ENCODE results near the gene IQSEC3.

IQSEC3 gene

DNA sequence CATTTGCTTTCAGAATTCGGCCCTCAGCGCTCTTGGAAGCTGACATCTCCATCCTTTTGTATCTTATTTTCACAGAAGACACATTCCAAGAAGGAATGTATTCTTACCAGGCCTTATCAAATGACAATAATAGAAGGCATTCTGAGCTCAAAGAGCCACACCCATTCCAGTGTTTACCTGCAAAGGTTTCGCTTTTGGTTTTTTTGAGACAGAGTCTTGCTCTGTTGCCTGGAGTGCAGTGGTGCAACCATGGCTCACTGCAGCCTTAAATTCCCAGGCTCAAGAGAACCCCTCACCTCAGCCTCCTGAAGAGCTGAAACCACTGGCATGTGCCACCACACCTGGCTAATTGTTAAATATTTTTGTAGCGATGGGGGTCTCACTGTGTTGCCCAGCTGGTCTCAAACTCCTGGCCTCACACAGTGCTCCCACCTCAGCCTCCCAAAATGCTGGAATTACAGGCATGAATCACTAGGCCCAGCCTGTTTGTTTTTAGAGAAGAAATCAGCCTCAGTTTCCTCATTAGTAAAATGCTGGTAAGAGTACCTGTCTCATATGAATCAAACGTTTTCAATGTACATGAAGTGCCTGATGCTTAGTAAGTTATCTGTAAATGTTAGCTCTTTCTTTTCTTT is 78.2 kb downstream of the IQSEC3 start:
- no peaks in the 10 kb centered on the region for H3K36me3 ChIP-seq (ENCODE audit: insufficient read depth, low read length)
- H2AFZ ChIP-seq (ENCODE audit: low read length, unreplicated experiment) = no peak overlapping the region
- no peak overlapping the region for H3K27ac ChIP-seq (ENCODE audit: low read depth, low read length)
- H3K4me3 ChIP-seq (ENCODE audit: low read depth, low read length) = no peak overlapping the region
- no peaks in the 10 kb centered on the region for H3K4me1 ChIP-seq (ENCODE audit: control insufficient read depth, insufficient read depth, low read length, unreplicated experiment)
- H3K27me3 ChIP-seq (ENCODE audit: insufficient read depth, low read length) = peaks cover 52% of the 10 kb centered on the region
- H3K79me2 ChIP-seq (ENCODE audit: control insufficient read depth, insufficient read depth, low read length, unreplicated experiment) = no peaks in the 10 kb centered on the region

DNA sequence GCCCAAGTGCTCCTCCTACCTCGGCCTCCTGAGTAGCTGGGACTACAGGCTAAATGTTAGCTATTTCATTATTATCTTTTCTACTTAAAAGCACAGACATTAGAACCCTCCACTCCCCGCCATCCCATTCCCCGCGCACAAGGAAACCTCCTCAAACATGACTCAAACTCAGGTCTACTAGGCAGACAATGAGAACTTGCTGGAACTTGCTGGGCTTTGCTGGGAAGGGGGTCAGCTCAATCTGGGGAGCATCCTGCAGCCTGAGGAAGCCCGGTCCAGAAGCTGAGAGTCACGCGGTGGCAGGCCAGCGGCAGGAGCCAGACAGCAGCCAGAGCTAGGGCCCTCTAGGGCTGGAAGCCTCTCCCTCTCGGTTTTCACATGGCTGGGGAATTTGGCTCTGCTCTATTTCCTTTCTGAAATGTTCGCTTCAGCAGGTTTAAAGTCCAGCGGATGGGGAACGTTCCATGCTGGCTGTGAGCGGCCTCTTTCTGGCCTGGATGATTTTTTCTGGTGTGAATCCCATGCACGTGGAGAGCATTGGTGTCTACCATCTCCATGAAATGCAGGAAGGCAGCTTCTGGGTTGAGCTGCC is 78.9 kb downstream of the IQSEC3 start:
- Histone ChIP-seq H2AFZ (ENCODE audit: low read length, unreplicated experiment) (no peak overlapping the region), H3K4me1 (ENCODE audit: control insufficient read depth, insufficient read depth, low read length, unreplicated experiment) (no peaks in the 10 kb centered on the region), H3K4me3 (ENCODE audit: low read depth, low read length) (no peak overlapping the region), H3K79me2 (ENCODE audit: control insufficient read depth, insufficient read depth, low read length, unreplicated experiment) (no peaks in the 10 kb centered on the region), H3K27me3 (ENCODE audit: insufficient read depth, low read length) (peaks cover 52% of the 10 kb centered on the region), H3K36me3 (ENCODE audit: insufficient read depth, low read length) (no peaks in the 10 kb centered on the region), H3K27ac (ENCODE audit: low read depth, low read length) (no peak overlapping the region)

DNA sequence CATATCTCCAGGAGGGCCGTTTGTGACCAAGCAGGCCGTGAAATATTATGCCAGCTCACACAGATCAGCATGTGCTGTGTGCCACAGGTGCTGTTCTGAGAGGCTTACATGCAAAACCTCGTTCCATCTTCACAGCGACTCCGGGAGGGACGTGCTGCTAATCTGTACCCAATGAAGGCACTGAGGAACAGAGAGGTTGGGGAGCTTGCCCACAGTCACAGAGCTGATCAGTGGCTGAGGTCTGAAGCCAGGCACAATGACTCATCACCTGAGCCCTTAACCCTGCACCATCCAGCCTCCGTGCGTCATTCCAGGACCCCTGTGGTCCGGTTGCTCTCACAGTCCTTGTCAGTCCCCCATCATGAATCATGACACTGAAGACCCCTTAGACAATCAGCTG is 80.7 kb downstream of the IQSEC3 start:
- Histone ChIP-seq H3K27ac (ENCODE audit: low read depth, low read length) (no peak overlapping the region), H3K36me3 (ENCODE audit: insufficient read depth, low read length) (no peaks in the 10 kb centered on the region), H3K79me2 (ENCODE audit: control insufficient read depth, insufficient read depth, low read length, unreplicated experiment) (no peaks in the 10 kb centered on the region), H3K4me3 (ENCODE audit: low read depth, low read length) (no peak overlapping the region), H3K4me1 (ENCODE audit: control insufficient read depth, insufficient read depth, low read length, unreplicated experiment) (no peaks in the 10 kb centered on the region), H2AFZ (ENCODE audit: low read length, unreplicated experiment) (no peak overlapping the region), H3K27me3 (ENCODE audit: insufficient read depth, low read length) (peaks cover 46% of the 10 kb centered on the region)

DNA sequence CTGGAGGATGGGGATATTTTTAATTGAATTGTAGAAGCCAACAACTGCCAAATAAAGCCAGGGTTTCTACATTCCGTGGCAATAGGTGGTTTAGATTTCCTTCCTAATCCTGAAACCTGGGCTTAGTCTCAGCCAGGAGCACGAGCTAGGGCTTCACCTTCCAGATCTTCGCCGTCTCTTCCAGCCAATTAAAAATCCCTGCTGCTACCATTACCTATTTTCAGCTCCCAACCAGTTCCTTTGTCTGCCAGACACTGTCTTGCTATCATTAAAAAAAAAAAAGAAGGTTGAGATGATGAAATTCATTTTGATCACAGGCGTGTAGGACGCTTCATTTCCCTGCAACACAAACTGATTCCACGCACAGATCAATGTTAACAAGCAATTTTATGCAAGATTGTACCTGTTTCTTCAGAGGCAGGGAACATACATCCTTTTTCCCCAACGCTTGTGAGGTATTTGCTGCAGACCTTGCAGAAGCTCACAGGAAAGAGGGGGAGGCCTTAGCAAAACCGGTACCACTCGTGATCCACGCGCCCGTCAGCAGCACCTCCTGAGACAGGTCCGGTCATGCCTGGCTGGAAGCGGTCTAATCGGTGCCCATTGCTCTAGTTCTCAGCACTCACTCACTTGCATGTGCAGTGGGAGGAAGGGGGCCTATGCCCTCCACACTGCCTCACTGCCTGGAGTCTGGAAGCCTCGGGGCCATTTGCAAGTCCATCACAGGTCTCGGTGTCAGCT is 82.3 kb downstream of the IQSEC3 start:
- H3K27me3 ChIP-seq (ENCODE audit: insufficient read depth, low read length) = peaks cover 48% of the 10 kb centered on the region
- H3K4me1 ChIP-seq (ENCODE audit: control insufficient read depth, insufficient read depth, low read length, unreplicated experiment) = no peaks in the 10 kb centered on the region
- H3K36me3 ChIP-seq (ENCODE audit: insufficient read depth, low read length) = no peaks in the 10 kb centered on the region
- H3K4me3 ChIP-seq (ENCODE audit: low read depth, low read length) = no peak overlapping the region
- H2AFZ ChIP-seq (ENCODE audit: low read length, unreplicated experiment) = no peak overlapping the region
- H3K79me2 ChIP-seq (ENCODE audit: control insufficient read depth, insufficient read depth, low read length, unreplicated experiment) = no peaks in the 10 kb centered on the region
- no peak overlapping the region for H3K27ac ChIP-seq (ENCODE audit: low read depth, low read length)

DNA sequence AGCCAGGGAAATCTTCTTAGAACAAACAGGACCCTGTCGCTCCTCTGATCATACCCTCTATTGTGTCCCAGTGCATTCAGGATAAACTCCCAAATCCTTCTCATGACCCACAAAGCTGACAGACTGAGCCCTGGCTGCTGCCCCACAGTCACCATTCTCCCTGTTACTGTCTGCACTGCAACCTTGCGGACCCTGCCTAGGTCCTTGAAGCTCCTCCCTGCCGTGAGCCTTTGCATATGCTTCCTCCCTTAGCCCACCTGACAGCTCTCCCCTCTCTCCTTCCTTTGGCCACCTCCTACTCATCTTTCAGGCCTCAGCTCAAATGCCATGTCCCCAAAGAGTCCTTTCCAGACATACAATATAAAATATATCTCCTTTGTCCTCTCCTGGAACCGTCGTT is 85.0 kb downstream of the IQSEC3 start:
- H3K4me1 ChIP-seq (ENCODE audit: control insufficient read depth, insufficient read depth, low read length, unreplicated experiment) = no peaks in the 10 kb centered on the region
- H3K27ac ChIP-seq (ENCODE audit: low read depth, low read length) = no peak overlapping the region
- no peak overlapping the region for H3K4me3 ChIP-seq (ENCODE audit: low read depth, low read length)
- H3K79me2 ChIP-seq (ENCODE audit: control insufficient read depth, insufficient read depth, low read length, unreplicated experiment) = no peaks in the 10 kb centered on the region
- H2AFZ ChIP-seq (ENCODE audit: low read length, unreplicated experiment) = no peak overlapping the region
- H3K36me3 ChIP-seq (ENCODE audit: insufficient read depth, low read length) = no peaks in the 10 kb centered on the region
- peaks cover 51% of the 10 kb centered on the region for H3K27me3 ChIP-seq (ENCODE audit: insufficient read depth, low read length)

DNA sequence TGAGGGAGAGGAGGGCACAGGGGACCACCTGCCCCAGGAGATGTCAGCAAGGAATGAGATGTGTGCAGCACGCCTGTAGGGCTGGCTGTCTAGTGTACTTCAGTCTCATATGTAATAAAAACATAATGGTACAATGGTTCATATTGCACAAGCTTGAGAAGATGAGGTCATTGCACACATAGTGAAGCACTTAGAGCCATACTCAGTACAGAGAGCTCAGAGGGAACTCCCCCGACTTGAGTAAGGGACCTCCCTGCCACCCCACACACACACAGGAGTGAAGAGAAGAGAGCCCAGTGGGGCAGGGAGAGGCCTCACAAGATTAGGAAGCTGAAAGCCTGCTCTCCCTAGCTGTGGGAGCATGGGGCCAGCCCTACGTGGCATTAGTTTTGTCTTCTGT is 85.9 kb downstream of the IQSEC3 start:
- H3K36me3 ChIP-seq (ENCODE audit: insufficient read depth, low read length) = no peaks in the 10 kb centered on the region
- H3K4me1 ChIP-seq (ENCODE audit: control insufficient read depth, insufficient read depth, low read length, unreplicated experiment) = no peaks in the 10 kb centered on the region
- H3K4me3 ChIP-seq (ENCODE audit: low read depth, low read length) = no peak overlapping the region
- H3K79me2 ChIP-seq (ENCODE audit: control insufficient read depth, insufficient read depth, low read length, unreplicated experiment) = no peaks in the 10 kb centered on the region
- peaks cover 47% of the 10 kb centered on the region for H3K27me3 ChIP-seq (ENCODE audit: insufficient read depth, low read length)
- no peak overlapping the region for H3K27ac ChIP-seq (ENCODE audit: low read depth, low read length)
- H2AFZ ChIP-seq (ENCODE audit: low read length, unreplicated experiment) = no peak overlapping the region

DNA sequence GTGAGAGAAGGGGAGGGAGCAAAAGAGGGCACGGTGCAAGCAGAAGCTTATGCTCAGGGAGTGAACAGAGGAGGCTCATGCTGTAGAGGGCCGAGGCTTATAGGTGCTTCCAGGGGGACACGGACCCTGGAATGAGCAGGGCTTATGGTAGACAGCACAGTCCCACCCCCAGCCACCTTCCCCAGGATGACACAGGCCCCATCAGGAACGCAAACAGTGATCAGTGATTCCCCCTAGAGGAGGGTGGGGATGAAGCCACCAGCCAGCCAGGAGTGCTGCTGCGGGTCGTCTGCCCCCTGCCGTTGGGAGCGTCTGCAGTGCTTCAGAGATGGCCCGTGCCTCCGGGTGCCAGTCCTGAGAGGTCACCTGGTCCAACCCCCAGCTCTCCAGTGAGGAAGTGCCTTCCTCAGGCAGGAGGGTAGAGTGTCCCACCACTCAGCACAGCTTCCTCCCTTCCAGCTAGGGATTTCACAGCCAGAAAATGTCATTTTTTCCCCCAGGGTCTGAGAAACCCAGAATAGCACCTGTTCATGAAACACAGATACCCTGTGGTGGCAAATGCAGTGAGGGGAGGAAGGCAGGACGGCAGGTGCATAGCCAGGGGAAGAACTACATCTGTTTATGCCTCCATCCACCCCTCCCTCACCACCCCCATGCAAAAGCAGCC is 86.6 kb downstream of the IQSEC3 start:
- Histone ChIP-seq H3K4me3 (ENCODE audit: low read depth, low read length) (no peak overlapping the region), H3K79me2 (ENCODE audit: control insufficient read depth, insufficient read depth, low read length, unreplicated experiment) (no peaks in the 10 kb centered on the region), H3K36me3 (ENCODE audit: insufficient read depth, low read length) (no peaks in the 10 kb centered on the region), H3K27me3 (ENCODE audit: insufficient read depth, low read length) (peaks cover 41% of the 10 kb centered on the region), H3K27ac (ENCODE audit: low read depth, low read length) (no peak overlapping the region), H2AFZ (ENCODE audit: low read length, unreplicated experiment) (no peak overlapping the region), H3K4me1 (ENCODE audit: control insufficient read depth, insufficient read depth, low read length, unreplicated experiment) (no peaks in the 10 kb centered on the region)

DNA sequence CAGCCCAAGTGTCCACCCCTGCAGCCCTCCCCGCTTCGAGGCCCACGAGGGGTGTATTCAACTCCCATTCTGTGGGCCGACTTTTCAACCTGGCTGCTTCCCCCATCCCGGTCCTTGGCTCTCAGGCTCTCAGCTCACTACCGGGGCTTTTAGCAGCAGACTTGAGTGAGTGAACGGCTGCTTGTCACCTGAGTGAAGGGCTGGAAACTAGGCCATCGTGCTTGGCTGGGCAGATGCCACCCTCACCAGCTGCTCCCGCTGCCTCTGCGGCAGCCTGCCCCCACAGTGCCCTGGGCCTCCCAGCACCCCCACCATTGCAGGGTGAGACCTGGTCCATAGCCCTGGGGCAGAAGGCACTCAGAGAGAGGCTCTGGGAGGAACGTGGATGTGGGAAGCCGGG is 87.5 kb downstream of the IQSEC3 start:
- Histone ChIP-seq H3K79me2 (ENCODE audit: control insufficient read depth, insufficient read depth, low read length, unreplicated experiment) (no peaks in the 10 kb centered on the region), H3K4me1 (ENCODE audit: control insufficient read depth, insufficient read depth, low read length, unreplicated experiment) (no peaks in the 10 kb centered on the region), H3K27me3 (ENCODE audit: insufficient read depth, low read length) (peaks cover 34% of the 10 kb centered on the region), H3K4me3 (ENCODE audit: low read depth, low read length) (no peak overlapping the region), H2AFZ (ENCODE audit: low read length, unreplicated experiment) (no peak overlapping the region), H3K36me3 (ENCODE audit: insufficient read depth, low read length) (no peaks in the 10 kb centered on the region), H3K27ac (ENCODE audit: low read depth, low read length) (no peak overlapping the region)

DNA sequence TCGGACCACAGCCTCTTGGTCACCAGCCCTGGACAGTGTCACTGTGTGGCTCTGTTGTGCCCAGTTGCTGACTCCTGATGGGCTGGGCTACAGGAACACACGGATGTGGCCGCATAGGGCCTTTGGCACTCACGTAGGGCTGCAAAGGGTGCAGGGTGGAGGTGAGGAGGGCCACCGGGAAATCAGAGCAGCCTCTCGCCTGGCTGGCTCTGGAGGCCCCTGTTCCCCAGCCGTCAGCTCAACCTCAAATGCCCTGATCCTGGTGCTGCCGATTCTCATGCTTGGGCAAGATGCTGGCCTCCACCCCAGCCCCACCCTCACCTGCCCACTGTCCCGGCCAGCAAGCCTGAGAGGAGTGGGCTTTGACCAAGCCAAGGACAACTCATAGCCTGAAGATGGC is 88.4 kb downstream of the IQSEC3 start:
- Histone ChIP-seq H3K4me3 (ENCODE audit: low read depth, low read length) (no peak overlapping the region), H3K4me1 (ENCODE audit: control insufficient read depth, insufficient read depth, low read length, unreplicated experiment) (no peaks in the 10 kb centered on the region), H3K27me3 (ENCODE audit: insufficient read depth, low read length) (peaks cover 34% of the 10 kb centered on the region)

DNA sequence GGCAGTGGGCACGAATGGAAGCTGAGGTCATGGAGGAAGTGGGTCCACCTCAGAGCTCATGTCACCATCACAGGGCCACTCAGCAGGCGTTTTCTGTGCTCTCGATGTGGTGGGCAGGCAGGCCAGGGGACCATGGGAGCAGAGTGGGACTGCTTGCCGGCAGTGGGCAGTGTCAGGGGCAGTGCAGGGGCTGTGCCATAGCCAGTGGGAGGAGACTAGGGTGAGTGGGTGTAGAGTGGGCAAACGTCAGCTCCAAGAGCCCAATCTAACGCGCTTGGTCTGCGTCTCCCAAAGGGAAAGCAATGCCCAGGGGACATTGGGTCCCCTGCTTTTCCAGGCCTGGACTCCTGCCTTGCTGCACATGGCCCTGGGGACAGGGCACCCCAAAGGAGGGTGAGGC is 89.1 kb downstream of the IQSEC3 start:
- Histone ChIP-seq H3K27me3 (ENCODE audit: insufficient read depth, low read length) (peaks cover 33% of the 10 kb centered on the region), H2AFZ (ENCODE audit: low read length, unreplicated experiment) (no peak overlapping the region), H3K4me3 (ENCODE audit: low read depth, low read length) (no peak overlapping the region), H3K79me2 (ENCODE audit: control insufficient read depth, insufficient read depth, low read length, unreplicated experiment) (no peaks in the 10 kb centered on the region), H3K27ac (ENCODE audit: low read depth, low read length) (no peak overlapping the region), H3K4me1 (ENCODE audit: control insufficient read depth, insufficient read depth, low read length, unreplicated experiment) (no peaks in the 10 kb centered on the region), H3K36me3 (ENCODE audit: insufficient read depth, low read length) (no peaks in the 10 kb centered on the region)

More for the DNA sequence above, 88.4 kb downstream of the IQSEC3 start:
- H3K36me3 ChIP-seq (ENCODE audit: insufficient read depth, low read length) = no peaks in the 10 kb centered on the region
- no peaks in the 10 kb centered on the region for H3K79me2 ChIP-seq (ENCODE audit: control insufficient read depth, insufficient read depth, low read length, unreplicated experiment)
- no peak overlapping the region for H3K27ac ChIP-seq (ENCODE audit: low read depth, low read length)
- H2AFZ ChIP-seq (ENCODE audit: low read length, unreplicated experiment) = no peak overlapping the region

All from ACC112 (cell line).